GM21423 (cell line): ENCODE measurements around the gene LRRC3.

Experiments used
- ATAC-seq: cut with Tn5 transposase; IDR thresholded peaks from one replicate; pipeline ENCODE4 v1.9.1; 2021; ENCODE audit warnings: mild to moderate bottlenecking, moderate library complexity; ENCODE audit not compliant: unreplicated experiment

Gene LRRC3

GRCh38 chr21:44423941-44424607, 31.2 kb upstream of the LRRC3 start:
- ATAC-seq = no peak

- no peak for ATAC-seq
Measured at GRCh38 chr21:44424608-44425306, 30.6 kb upstream of the LRRC3 start.

DNA sequence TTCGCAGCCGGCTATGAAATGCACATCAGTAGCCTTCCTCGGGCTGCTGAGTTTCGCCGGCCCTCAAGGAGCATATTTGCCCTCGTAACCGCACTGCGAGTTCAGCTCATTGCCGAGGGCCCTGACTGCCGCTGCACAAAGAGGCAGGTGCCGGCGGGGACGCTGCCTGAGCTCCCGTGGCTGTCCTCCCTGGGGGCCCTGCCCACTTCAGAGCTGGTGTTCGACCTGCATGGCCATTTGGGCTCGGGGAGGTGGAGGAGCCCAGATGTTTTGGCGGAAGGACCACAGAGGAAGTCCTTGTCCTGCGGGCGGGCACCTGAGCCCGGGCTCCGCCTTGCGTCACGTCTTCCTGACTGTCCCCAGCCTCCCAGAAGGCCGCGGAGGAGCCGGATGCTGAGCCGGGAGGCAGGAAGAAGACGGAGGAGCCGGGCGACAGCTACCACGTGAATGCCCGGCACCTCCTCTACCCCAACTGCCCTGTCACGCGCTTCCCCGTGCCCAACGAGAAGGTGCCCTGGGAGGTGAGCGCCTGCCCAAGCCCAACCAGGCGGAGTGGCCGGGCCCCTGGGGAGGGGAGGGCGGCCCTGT, 29.9 kb upstream of the LRRC3 start:
- ATAC-seq = no peak

- no peak for ATAC-seq
Measured at GRCh38 chr21:44425895-44426662, 29.2 kb upstream of the LRRC3 start.

DNA sequence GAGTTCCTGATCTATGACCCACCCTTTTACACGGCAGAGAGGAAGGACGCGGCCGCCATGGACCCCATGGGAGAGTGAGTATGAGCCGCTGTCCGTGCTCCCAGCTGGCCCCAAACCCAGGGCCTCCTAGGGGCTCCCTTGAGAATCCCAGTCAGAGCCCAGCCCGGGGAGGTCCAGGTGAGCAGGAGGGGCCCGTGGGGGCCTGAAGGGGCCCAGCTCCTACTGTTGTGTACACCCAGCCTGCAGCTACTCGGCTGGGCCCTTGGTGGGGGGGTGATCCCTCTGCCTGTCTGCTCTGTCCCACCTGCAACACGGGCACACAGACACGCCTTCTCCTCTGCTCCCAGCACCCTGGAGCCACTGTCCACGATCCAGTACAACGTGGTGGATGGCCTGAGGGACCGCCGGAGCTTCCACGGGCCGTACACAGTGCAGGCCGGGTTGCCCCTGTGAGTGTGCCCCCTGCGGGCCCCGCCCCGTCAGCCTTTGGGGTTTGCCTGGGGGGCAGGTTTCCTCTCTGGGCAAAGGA, 28.6 kb upstream of the LRRC3 start:
- ATAC-seq = no peak

- ATAC-seq = no peak
Measured at GRCh38 chr21:44427241-44428120, 27.8 kb upstream of the LRRC3 start.

DNA sequence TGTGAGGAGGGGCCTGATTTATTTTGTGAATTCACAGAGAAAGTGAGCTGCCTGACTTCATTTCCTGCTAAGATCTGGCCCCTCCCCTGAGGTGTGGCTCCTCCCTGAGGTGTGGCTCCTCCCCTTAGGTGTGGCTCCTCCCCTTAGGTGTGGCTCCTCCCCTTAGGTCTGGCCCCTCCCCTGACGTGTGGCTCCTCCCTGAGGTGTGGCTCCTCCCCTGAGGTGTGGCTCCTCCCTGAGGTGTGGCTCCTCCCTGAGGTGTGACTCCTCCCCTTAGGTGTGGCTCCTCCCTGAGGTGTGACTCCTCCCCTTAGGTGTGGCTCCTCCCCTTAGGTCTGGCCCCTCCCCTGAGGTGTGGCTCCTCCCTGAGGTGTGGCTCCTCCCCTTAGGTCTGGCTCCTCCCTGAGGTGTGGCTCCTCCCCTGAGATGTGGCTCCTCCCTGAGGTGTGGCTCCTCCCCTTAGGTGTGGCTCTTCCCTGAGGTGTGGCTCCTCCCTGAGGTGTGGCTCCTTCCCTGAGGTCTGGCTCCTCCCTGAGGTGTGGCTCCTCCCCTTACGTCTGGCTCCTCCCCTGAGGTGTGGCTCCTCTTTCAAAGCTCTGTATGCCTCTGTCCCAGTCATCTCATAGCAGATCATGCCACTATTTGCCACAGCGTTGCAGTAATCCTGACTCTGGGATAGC, 26.9 kb upstream of the LRRC3 start:
- ATAC-seq = no peak

GRCh38 chr21:44429894-44430293, 25.4 kb upstream of the LRRC3 start:
- no peak for ATAC-seq

DNA sequence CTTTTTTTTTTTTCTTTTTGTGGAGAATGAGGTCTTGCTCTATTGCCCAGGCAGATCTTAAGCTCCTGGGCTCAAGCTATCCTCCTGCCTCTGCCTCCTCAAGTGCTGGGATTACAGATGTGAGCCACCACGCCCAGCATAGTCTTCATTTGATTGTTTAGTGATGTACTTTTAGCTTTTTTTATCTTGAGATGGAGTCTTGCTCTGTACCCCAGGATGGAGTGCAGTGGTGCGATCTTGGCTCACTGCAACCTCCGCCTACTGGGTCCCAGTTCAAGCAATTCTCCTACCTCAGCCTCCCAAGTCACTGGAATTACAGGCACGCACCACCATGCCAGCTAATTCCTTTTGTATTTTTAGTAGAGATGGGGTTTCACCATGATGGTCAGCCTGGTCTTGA, 24.0 kb upstream of the LRRC3 start:
- ATAC-seq = no peak

DNA sequence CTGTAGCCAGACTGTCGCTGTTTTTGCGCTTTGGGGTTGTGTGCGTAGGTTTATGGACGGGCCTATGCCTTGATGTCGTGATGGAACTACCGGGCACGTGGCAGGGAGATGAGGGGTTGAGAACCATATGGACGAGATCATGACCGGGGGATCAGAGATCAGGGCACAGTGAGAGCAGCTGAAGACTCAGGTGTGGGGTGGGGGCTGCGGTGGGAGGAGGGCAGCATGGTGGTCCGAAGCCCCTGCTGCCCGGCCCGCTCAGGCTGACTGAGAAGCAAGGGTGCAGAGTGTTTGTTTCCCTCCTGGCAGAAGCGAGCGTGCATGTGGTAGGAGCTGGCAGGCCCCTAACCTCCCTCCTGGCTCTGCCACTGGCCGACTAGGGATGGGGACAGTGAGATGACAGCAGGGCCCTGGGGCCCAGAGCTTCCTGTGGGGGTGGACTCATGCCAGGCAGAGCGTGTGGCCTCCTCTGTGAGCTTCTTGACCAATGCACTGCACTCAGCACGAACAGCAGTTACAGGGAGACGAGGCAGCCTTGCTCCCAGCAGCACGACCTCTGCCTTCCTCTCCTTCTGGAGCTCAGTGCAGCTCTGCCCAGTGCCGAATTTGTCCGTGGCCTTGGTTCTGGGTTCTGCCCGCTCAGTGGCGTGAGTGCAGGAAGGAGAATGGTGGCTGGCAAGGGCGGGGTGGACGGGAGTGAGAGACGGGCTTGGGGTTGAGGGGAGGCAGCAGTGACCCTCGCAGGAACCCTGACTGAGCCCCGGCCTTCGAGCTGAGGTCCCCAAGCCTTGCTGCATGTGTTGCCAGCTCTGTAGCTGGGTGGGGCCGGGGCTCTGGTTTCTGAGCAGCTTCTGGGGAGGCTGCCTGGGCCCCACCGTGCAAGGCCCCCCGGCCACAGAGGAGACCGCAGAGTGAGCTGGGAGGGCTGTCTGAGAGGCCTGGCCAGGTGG, 22.2 kb upstream of the LRRC3 start:
- ATAC-seq = no peak

- no peak for ATAC-seq
Measured at GRCh38 chr21:44433791-44434567, 21.3 kb upstream of the LRRC3 start.

DNA sequence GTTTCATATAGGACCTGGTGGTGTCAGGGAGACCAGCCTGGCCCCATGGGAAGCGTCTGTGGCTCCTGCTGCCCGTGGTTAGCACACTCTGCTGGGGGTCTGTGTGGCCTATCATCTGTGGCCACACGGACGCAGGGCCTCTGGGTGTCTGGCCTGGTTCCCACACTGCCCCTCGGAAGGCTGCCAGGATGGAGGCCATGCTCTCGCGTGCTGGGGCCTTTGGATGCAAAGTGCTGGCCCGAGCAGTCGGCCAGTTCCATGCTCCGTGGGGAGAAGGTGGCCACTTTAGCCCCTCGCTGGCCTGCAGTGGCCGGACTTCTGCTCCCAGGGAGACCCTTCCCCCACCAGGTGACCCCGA, 20.8 kb upstream of the LRRC3 start:
- ATAC-seq = no peak

- no peak for ATAC-seq
Measured at GRCh38 chr21:44434936-44435635, 20.2 kb upstream of the LRRC3 start.

- ATAC-seq = no peak
Measured at GRCh38 chr21:44436111-44436611, 19.1 kb upstream of the LRRC3 start.

DNA sequence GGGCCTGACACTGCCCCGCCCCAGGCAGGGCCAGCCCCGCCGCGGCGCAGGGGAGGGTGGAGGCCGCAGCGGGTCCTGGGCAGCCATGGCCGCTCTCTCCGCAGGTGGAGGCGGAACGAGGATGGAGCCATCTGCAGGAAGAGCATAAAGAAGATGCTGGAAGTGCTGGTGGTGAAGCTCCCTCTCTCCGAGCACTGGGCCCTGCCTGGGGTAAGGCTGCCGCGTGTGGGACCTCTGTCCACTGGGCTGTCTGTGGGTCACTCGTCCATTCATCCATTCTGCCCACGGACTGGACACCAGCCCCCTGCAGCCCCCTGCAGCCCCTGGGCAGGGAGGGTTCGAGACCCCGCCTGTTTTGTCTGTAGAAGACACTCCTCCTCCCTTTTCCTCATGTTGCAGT, 18.4 kb upstream of the LRRC3 start:
- ATAC-seq = no peak

GRCh38 chr21:44437371-44437695, 18.0 kb upstream of the LRRC3 start:
- no peak for ATAC-seq

DNA sequence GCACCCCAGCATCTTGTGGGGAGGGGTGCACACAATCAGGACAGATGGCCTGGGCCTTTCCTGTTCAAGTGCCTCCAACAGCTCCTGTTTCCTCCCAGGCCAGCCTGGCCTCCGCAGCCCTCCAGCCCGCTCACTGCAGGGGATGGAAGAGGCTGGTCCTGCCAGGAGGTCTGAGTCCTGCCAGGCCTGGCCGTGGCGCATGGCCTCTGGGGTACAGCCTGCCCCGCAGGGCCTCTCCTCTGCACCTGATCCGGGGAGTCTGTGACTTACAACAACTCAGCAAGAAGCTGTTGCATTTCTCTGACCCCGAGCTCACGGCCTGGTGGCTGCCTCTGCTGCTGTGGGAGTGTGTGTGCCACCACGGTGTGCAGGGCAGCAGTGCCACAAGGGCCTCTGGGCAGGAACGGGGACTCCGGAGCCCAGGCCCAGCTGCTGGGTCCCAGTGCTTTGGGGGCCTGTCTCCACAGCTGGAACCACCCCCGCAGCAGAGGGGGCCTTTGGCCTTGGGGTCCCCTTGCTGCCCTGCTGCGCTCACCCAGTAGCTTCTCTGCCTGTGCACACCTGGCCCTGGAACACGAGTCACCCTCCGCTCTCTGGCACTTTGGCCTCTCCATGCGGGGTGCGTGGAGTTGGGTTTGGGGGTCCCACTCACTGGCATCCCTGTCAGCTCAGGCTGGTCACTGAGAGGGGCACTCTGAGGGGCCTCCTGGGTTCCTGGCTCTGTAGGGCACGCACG, 17.4 kb upstream of the LRRC3 start:
- no peak for ATAC-seq
